HK-2 (cell line): ENCODE results near the gene CELF5.
A peak's percentile ranks its signal among the peaks of the same experiment; 100 is the strongest.

Source experiments
- DNase-seq: peaks from one replicate; pipeline ENCODE4 v3.0.0-alpha.2; 2018; ENCODE audit not compliant: unreplicated experiment

CELF5 gene

GRCh38 chr19:3243819-3244700 lies 19.6 kb downstream of the CELF5 start:
- DNase-seq = peak; percentile 57

DNA sequence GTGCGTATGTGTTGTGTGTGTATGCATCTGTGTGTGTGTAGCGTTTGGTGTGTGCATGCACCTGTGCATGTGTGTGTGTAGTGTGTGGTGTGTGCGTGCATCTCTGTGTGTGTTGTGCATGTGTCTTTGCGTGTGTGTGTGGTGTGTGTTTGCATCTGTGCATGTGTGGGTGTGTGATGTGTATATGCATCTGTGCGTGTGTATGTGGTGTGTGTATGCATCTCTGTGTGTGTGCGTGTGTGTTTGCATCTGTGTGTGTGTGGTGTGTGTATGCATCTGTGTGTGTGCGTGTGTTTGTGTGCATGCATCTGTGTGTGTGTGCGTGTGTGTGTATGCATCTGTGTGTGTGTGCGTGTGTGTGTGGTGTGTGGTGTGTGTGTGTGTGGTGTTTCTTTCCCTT lies 20.6 kb downstream of the CELF5 start:
- DNase-seq = no peak

- no peak for DNase-seq
Measured at GRCh38 chr19:3248728-3249326, 24.4 kb downstream of the CELF5 start.

- no peak for DNase-seq
Measured at GRCh38 chr19:3249408-3249807, 24.9 kb downstream of the CELF5 start.

GRCh38 chr19:3250675-3251074 lies 26.2 kb downstream of the CELF5 start:
- DNase-seq = no peak

GRCh38 chr19:3251229-3251628 lies 26.8 kb downstream of the CELF5 start:
- DNase-seq = no peak

DNA sequence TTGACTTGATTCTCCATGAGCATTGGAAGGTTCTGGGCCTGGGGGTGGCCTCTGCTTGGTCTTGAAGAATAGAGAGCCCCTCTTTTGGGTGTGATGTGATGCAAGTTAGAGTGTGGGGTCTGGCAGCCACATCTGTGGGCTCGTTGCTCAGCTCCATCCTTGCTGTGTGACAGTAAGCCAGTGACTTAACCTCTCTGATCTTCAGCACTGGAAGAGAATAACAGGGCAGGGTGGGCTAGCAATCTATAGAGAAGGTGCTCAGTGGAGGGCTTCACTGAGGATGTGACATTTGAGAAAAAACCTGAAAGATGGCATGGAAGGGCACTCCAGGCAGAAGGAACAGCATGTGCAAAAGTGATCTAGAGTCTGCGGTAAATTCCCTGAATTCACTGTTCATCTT lies 28.2 kb downstream of the CELF5 start:
- DNase-seq = no peak

- DNase-seq = no peak
Measured at GRCh38 chr19:3253270-3253669, 28.8 kb downstream of the CELF5 start.

DNA sequence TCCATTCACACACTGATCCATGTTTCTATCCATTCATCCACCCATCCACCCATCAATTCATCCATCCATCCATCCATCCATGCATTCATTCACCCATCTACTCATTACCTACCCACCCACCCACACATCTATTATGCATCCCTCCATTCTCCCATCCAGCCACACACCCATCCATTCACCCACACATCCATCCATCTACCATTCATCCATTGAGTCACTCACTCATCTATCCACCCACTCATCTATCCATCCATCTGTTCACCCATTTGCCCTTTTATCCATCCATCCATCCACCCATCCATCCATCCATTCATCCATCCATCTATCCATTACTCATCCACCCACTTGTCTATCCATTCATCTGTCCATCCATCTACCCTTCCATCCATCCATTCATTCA lies 30.1 kb downstream of the CELF5 start:
- DNase-seq = no peak

DNA sequence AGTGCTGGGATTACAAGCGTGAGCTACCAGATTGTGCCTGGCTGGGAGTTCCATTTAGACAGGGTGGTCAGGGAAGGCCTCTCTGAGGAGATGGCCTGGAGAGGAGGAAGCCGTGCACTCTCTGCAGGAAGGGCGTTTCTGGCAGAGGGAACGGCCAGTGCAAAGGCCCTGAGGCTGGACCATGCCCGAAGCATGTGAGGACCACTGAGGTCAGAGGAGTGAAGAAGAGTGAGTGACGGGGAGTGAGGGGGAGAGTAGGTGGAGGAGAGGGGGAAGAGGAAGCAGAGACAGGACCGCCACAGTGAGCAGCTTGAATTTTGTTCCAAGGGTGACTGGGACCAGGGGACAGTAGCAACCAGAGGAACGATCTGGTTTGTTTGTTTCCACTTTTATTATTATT lies 32.6 kb downstream of the CELF5 start:
- no peak for DNase-seq

GRCh38 chr19:3262362-3262761 lies 37.9 kb downstream of the CELF5 start:
- DNase-seq = no peak

- no peak for DNase-seq
Measured at GRCh38 chr19:3263866-3264265, 39.4 kb downstream of the CELF5 start.

DNA sequence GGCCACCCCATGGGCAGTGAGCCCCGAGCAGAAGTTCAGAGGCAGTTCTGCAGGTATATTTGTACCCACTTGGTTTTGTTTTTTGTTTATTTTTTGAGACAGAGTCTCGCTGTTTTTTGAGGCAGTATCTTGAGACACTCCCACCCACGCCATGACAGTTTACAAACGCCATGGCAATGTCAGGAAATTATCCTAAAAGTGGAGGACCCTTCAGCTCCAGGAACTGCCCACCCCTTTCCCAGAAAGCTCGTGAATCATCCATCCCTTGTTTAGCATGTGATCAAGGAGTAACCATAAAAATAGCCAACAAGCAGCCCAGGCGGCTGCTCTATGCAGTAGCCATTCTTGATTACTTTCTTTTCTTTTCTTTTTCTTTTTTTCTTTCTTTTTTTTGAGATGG lies 41.0 kb downstream of the CELF5 start:
- no peak for DNase-seq

GRCh38 chr19:3266092-3266693 lies 41.7 kb downstream of the CELF5 start:
- DNase-seq = no peak

- no peak for DNase-seq
Measured at GRCh38 chr19:3266792-3267514, 42.5 kb downstream of the CELF5 start.

- no peak for DNase-seq
Measured at GRCh38 chr19:3268326-3268725, 43.9 kb downstream of the CELF5 start.

DNA sequence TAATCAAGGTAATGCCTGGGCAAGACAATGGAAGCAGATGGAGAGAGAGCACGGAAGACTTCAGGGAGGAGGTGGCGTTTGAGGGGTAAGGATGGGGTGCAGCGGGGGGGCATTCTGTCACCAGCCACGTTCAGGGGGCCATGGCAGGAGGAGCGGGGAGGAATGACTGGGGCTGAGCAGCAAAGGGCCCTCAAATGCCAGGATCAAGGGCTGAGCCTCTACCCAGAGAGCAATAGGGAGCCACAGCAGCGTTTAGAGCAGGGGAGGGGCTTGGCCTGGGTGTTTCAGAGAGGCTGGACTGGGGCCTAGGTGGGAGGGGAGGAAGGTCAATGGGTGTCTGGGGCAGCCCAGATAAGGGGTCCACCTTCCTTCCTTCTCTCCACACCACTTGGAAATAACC lies 44.3 kb downstream of the CELF5 start:
- no peak for DNase-seq

DNA sequence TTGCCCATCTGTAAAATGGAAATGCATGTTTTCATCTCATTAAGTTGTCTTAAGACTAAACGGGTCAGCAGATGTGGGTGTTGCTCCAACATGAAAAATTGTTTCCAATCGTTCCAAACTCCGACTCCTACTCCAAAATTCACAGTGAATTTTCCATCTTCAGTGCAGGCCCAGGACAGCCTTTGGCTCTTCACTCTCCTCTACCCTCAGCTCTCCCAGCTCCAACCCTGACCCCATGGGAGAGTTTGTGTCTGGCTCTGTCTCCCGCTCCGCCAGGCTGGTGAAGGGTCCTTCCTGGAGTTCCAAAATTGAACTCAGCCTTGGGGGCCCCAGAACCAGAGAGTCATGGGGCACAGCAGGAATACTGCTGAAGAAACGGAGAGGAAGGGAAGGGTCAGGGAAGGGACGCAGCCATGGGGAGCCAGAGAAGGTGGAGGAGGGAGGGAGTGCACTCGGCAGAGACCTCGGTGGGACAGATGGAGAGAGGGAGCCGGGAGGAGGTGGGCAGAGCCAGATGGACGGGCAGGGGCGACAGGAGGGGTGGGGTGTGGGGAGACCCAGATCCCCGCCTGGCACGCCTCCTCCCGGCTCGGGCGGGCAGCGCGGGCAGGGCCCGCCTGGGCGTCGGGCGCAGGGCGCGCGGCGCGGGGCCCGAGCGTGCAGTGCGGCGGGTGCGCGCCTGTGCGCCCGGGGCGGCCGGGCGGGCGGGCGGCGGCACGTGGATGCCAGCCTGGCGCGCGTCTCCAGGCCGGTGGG lies 45.6 kb downstream of the CELF5 start:
- DNase-seq = no peak

DNA sequence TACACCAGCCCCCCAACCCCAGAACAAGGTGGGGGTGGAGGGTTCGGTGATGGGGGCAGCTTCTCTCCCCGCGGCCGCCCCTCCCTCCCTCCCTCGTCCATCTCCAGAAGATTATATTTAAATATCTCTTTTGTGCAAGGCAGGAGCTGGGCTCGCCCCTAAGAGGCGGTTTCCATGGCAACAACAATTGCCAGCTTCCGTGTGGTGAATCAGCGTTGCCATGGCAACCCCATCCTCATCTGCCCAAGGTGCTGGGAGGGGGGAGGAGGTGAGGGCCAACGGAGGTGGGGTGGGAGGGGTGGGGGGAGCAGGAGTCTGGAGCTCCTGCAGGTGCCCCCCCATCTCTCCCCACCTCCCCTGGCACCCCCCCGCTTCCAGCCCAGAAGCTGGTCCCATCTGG lies 46.4 kb downstream of the CELF5 start:
- peak; percentile 46 for DNase-seq

GRCh38 chr19:3272401-3272931 lies 48.0 kb downstream of the CELF5 start:
- no peak for DNase-seq

GRCh38 chr19:3272952-3273351 lies 48.5 kb downstream of the CELF5 start:
- no peak for DNase-seq
